HEK293 (cell line): ENCODE measurements around the gene KEL.

ENCODE experiments used
- CTCF ChIA-PET: fragments of 350-600 bp; formaldehyde crosslinking; extraction: SDS; loops from one replicate; lab custom pipeline; 2021; ENCODE audit warnings: antibody characterized with exemption; lab: Yijun Ruan, JAX
- POLR2A ChIA-PET: fragments of 300-600 bp; formaldehyde crosslinking; extraction: SDS; loops from one replicate; lab custom pipeline; 2020; ENCODE audit warnings: antibody characterized with exemption, inconsistent platforms; lab: Yijun Ruan, JAX
- H3K27ac ChIP-seq: fragments of 200-500 bp; sonication (Bioruptor generic); 2 replicates; pipeline ENCODE4 v1.5.1; 2014; ENCODE audit warnings: low read depth, low read length, control low read depth, inconsistent platforms; ENCODE audit errors: extremely low read depth
- H3K36me3 ChIP-seq, 2 experiments: fragments of 200-500 bp in 1 of 2; sonication (Bioruptor generic) in 1 of 2; 1 replicate in 1 of 2; 2 replicates in 1 of 2; pipeline ENCODE4 v1.5.1; 2014 to 2017; ENCODE audit warnings: inconsistent platforms in 2 of 2, low read length in 2 of 2; ENCODE audit not compliant: control insufficient read depth in 2 of 2, insufficient read depth in 1 of 2
- H3K4me1 ChIP-seq: fragments of 200-500 bp; sonication (Bioruptor generic); 2 replicates; pipeline ENCODE4 v1.5.1; 2014; ENCODE audit warnings: mild to moderate bottlenecking, low read length, inconsistent platforms; ENCODE audit not compliant: control insufficient read depth, insufficient read depth
- H3K4me3 ChIP-seq: 2 replicates; pipeline ENCODE4 v1.5.1; 2011; ENCODE audit warnings: low read depth, mild to moderate bottlenecking, control low read depth, low read length, moderate library complexity
- H3K9me3 ChIP-seq: fragments of 200-500 bp; sonication (Bioruptor generic); 2 replicates; pipeline ENCODE4 v1.5.1; 2014; ENCODE audit warnings: low read depth, low read length, inconsistent platforms; ENCODE audit not compliant: control insufficient read depth, insufficient read depth
- BCL11A ChIP-seq: fragments of 450-650 bp; formaldehyde crosslinking; IDR thresholded peaks from 2 replicates; pipeline ENCODE4 v1.5.1; 2016; ENCODE audit warnings: low read depth, missing biosample characterization, missing genetic modification characterization
- FEZF1 ChIP-seq: fragments of 450-650 bp; formaldehyde crosslinking; IDR thresholded peaks from 2 replicates; pipeline ENCODE4 v1.5.1; 2016; ENCODE audit warnings: missing biosample characterization, missing genetic modification characterization
- GLI4 ChIP-seq: fragments of 450-650 bp; formaldehyde crosslinking; IDR thresholded peaks from 2 replicates; pipeline ENCODE4 v1.5.1; 2016; ENCODE audit warnings: missing biosample characterization, missing genetic modification characterization
- KLF1 ChIP-seq: fragments of 450-650 bp; formaldehyde crosslinking; IDR thresholded peaks from 2 replicates; pipeline ENCODE4 v1.5.1; 2016; ENCODE audit warnings: missing biosample characterization, missing genetic modification characterization
- KLF10 ChIP-seq: fragments of 450-650 bp; IDR thresholded peaks from 2 replicates; pipeline ENCODE4 v1.5.1; 2018; ENCODE audit warnings: missing biosample characterization, mild to moderate bottlenecking, missing genetic modification characterization
- KLF16 ChIP-seq: fragments of 450-650 bp; formaldehyde crosslinking; IDR thresholded peaks from 2 replicates; pipeline ENCODE4 v1.5.1; 2017; ENCODE audit warnings: missing biosample characterization, missing genetic modification characterization
- SCRT1 ChIP-seq: fragments of 450-650 bp; formaldehyde crosslinking; IDR thresholded peaks from 2 replicates; pipeline ENCODE4 v1.5.1; 2016; ENCODE audit warnings: missing biosample characterization, missing genetic modification characterization, borderline replicate concordance
- TCF7L2 ChIP-seq: IDR thresholded peaks from 2 replicates; pipeline ENCODE4 v1.6.1; 2011; ENCODE audit warnings: low read depth, mild to moderate bottlenecking, inconsistent platforms, low read length, moderate library complexity, borderline replicate concordance
- ZEB2 ChIP-seq: fragments of 450-650 bp; formaldehyde crosslinking; IDR thresholded peaks from 2 replicates; pipeline ENCODE4 v1.5.1; 2016; ENCODE audit warnings: missing biosample characterization, missing genetic modification characterization
- ZNF133 ChIP-seq: fragments of 450-650 bp; formaldehyde crosslinking; IDR thresholded peaks from 2 replicates; pipeline ENCODE4 v1.5.1; 2016; ENCODE audit warnings: missing biosample characterization, missing genetic modification characterization
- ZNF16 ChIP-seq: fragments of 450-650 bp; formaldehyde crosslinking; IDR thresholded peaks from 2 replicates; pipeline ENCODE4 v1.5.1; 2016; ENCODE audit warnings: low read depth, missing biosample characterization, missing genetic modification characterization
- ZNF311 ChIP-seq: fragments of 450-650 bp; formaldehyde crosslinking; IDR thresholded peaks from 2 replicates; pipeline ENCODE4 v1.5.1; 2017; ENCODE audit warnings: missing biosample characterization, missing genetic modification characterization, borderline replicate concordance
- ZNF37A ChIP-seq: fragments of 450-650 bp; IDR thresholded peaks from 2 replicates; pipeline ENCODE4 v1.5.1; 2018; ENCODE audit warnings: missing biosample characterization, missing genetic modification characterization
- ZNF501 ChIP-seq: fragments of 450-650 bp; formaldehyde crosslinking; IDR thresholded peaks from 2 replicates; pipeline ENCODE4 v1.5.1; 2016; ENCODE audit warnings: missing biosample characterization, missing genetic modification characterization
- ZNF521 ChIP-seq: fragments of 450-650 bp; formaldehyde crosslinking; IDR thresholded peaks from 2 replicates; pipeline ENCODE4 v1.5.1; 2017; ENCODE audit warnings: missing biosample characterization, mild to moderate bottlenecking, missing genetic modification characterization
- ZNF600 ChIP-seq: fragments of 450-650 bp; formaldehyde crosslinking; IDR thresholded peaks from 2 replicates; pipeline ENCODE4 v1.5.1; 2016; ENCODE audit warnings: missing biosample characterization, missing genetic modification characterization
- ZNF654 ChIP-seq: fragments of 450-650 bp; formaldehyde crosslinking; IDR thresholded peaks from 2 replicates; pipeline ENCODE4 v1.5.1; 2016; ENCODE audit warnings: low read depth, missing biosample characterization, missing genetic modification characterization
- ZNF747 ChIP-seq: fragments of 450-650 bp; formaldehyde crosslinking; IDR thresholded peaks from 2 replicates; pipeline ENCODE4 v1.5.1; 2016; ENCODE audit warnings: missing biosample characterization, missing genetic modification characterization
- ZNF776 ChIP-seq: fragments of 450-650 bp; formaldehyde crosslinking; IDR thresholded peaks from 2 replicates; pipeline ENCODE4 v1.5.0; 2017; ENCODE audit warnings: missing biosample characterization, missing genetic modification characterization, borderline replicate concordance
- ZNF792 ChIP-seq: fragments of 450-650 bp; formaldehyde crosslinking; IDR thresholded peaks from 2 replicates; pipeline ENCODE4 v1.5.1; 2016; ENCODE audit warnings: missing biosample characterization, missing genetic modification characterization
- ZSCAN16 ChIP-seq: fragments of 450-650 bp; formaldehyde crosslinking; IDR thresholded peaks from 2 replicates; pipeline ENCODE4 v1.5.1; 2016; ENCODE audit warnings: missing biosample characterization, missing genetic modification characterization
- ZSCAN23 ChIP-seq: fragments of 450-650 bp; formaldehyde crosslinking; IDR thresholded peaks from 2 replicates; pipeline ENCODE4 v1.5.1; 2016; ENCODE audit warnings: missing biosample characterization, missing genetic modification characterization
- TF ChIP-seq, protein P1 (sequence below): fragments of 450-650 bp; formaldehyde crosslinking; IDR thresholded peaks from 2 replicates; pipeline ENCODE4 v1.5.1; 2016; ENCODE audit warnings: missing biosample characterization, missing genetic modification characterization, low read depth
- TF ChIP-seq, protein P2 (sequence below): fragments of 450-650 bp; formaldehyde crosslinking; IDR thresholded peaks from 2 replicates; pipeline ENCODE4 v1.5.1; 2017; ENCODE audit warnings: missing biosample characterization, missing genetic modification characterization
- TF ChIP-seq, protein P3 (sequence below): fragments of 450-650 bp; formaldehyde crosslinking; IDR thresholded peaks from 2 replicates; pipeline ENCODE4 v1.5.1; 2016; ENCODE audit warnings: missing biosample characterization, missing genetic modification characterization
- TF ChIP-seq, protein P4 (sequence below): fragments of 450-650 bp; formaldehyde crosslinking; IDR thresholded peaks from 2 replicates; pipeline ENCODE4 v1.5.1; 2016; ENCODE audit warnings: missing biosample characterization, missing genetic modification characterization
- TF ChIP-seq, protein P5 (sequence below): fragments of 450-650 bp; formaldehyde crosslinking; IDR thresholded peaks from 2 replicates; pipeline ENCODE4 v1.5.1; 2016; ENCODE audit warnings: missing biosample characterization, missing genetic modification characterization
- TF ChIP-seq, protein P6 (sequence below): fragments of 450-650 bp; formaldehyde crosslinking; IDR thresholded peaks from 2 replicates; pipeline ENCODE4 v1.5.1; 2017; ENCODE audit warnings: missing biosample characterization, missing genetic modification characterization

The KEL gene

DNA sequence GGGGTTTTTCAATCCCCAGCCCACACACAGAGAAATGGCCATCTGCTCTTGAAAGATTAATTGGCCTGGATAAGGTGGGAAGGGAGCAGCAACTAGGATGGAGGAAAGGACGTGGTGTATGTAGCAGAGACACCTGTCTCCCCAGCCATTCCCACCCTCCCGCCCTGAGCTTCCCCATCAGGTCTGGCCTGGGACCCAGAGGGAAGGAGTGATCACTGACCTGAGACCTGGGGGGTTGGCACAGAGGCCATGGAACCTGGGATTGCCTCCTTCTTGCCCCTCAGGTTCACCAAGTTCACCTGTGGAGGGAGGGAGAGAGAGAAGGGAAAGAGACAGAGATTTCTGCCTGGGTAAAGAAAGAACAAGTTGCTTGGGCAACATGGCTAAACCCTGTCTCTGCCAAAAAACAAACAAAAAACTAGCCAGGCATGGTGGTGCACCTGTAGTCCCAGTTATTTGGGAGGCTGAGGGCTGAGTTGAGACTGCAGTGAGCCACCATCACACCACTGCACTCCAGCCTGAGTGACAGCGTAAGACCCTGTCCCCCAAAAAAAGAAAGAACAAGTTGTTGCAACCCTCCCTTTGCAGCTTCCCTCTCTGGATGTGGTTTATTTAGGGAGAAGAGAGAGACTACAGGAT is 65.3 kb downstream of the KEL start (continued):
- TF ChIP-seq SCRT1 (tag by site-specific recombination) (no peak), ZNF521 (no peak), ZNF600 (tag by site-specific recombination) (no peak), ZNF792 (tag by site-specific recombination) (no peak), KLF10 (tag by site-specific recombination) (no peak), BCL11A (tag by site-specific recombination) (no peak), ZSCAN16 (tag by site-specific recombination) (no peak), ZNF776 (tag by site-specific recombination) (no peak), ZNF747 (tag by site-specific recombination) (no peak)
- TF ChIP-seq, protein P1, sequence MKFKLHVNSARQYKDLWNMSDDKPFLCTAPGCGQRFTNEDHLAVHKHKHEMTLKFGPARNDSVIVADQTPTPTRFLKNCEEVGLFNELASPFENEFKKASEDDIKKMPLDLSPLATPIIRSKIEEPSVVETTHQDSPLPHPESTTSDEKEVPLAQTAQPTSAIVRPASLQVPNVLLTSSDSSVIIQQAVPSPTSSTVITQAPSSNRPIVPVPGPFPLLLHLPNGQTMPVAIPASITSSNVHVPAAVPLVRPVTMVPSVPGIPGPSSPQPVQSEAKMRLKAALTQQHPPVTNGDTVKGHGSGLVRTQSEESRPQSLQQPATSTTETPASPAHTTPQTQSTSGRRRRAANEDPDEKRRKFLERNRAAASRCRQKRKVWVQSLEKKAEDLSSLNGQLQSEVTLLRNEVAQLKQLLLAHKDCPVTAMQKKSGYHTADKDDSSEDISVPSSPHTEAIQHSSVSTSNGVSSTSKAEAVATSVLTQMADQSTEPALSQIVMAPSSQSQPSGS (tag by site-specific recombination): no peak
- TF ChIP-seq, protein P2, sequence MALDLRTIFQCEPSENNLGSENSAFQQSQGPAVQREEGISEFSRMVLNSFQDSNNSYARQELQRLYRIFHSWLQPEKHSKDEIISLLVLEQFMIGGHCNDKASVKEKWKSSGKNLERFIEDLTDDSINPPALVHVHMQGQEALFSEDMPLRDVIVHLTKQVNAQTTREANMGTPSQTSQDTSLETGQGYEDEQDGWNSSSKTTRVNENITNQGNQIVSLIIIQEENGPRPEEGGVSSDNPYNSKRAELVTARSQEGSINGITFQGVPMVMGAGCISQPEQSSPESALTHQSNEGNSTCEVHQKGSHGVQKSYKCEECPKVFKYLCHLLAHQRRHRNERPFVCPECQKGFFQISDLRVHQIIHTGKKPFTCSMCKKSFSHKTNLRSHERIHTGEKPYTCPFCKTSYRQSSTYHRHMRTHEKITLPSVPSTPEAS (tag by site-specific recombination): no peak
- TF ChIP-seq, protein P3, sequence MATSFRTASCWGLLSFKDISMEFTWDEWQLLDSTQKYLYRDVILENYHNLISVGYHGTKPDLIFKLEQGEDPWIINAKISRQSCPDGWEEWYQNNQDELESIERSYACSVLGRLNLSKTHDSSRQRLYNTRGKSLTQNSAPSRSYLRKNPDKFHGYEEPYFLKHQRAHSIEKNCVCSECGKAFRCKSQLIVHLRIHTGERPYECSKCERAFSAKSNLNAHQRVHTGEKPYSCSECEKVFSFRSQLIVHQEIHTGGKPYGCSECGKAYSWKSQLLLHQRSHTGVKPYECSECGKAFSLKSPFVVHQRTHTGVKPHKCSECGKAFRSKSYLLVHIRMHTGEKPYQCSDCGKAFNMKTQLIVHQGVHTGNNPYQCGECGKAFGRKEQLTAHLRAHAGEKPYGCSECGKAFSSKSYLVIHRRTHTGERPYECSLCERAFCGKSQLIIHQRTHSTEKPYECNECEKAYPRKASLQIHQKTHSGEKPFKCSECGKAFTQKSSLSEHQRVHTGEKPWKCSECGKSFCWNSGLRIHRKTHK (tag by site-specific recombination): no peak

DNA sequence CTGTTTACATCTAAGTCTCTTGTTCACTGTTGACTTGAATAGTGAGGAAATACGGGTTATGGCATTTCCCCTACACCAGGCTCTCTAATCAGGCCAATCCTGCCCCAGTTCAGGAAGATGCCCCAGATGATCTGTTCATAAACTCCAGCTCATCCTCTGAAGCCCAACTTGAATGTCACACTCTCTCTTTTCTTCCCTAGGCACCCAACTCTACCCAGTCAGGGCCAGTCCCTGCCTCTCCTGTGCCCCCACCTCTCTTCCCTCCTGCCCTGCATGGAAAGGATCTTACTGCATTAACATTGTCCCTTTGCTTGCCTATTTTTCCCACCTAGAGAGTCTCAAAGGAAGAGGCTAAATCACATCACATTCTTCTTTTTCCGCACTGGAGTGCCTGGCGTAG is 66.0 kb downstream of the KEL start:
- ChIA-PET POLR2A (no interaction called here), CTCF (interaction anchor here (0.9 kb wide), 1 partner anchor 23 kb away, joined by 4 read pairs; no protein-coding TSS in a partner anchor)
- no peaks in the 10 kb centered on the region for H3K4me1 ChIP-seq
- H3K9me3 ChIP-seq: no peaks in the 10 kb centered on the region
- no peaks in the 10 kb centered on the region for H3K36me3 ChIP-seq
- no peak overlapping the region for H3K4me3 ChIP-seq
- TF ChIP-seq ZNF133: no peak
- TF ChIP-seq, protein P4, sequence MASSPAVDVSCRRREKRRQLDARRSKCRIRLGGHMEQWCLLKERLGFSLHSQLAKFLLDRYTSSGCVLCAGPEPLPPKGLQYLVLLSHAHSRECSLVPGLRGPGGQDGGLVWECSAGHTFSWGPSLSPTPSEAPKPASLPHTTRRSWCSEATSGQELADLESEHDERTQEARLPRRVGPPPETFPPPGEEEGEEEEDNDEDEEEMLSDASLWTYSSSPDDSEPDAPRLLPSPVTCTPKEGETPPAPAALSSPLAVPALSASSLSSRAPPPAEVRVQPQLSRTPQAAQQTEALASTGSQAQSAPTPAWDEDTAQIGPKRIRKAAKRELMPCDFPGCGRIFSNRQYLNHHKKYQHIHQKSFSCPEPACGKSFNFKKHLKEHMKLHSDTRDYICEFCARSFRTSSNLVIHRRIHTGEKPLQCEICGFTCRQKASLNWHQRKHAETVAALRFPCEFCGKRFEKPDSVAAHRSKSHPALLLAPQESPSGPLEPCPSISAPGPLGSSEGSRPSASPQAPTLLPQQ: no peak
- TF ChIP-seq KLF1: no peak
- no peak for TF ChIP-seq ZNF654 (tag by site-specific recombination)
- no peak for TF ChIP-seq ZNF37A
- no peak for TF ChIP-seq KLF16
- no peak for TF ChIP-seq ZNF16 (tag by site-specific recombination)
- TF ChIP-seq FEZF1 (tag by site-specific recombination): no peak
- TF ChIP-seq ZNF501: no peak
- TF ChIP-seq ZNF311 (tag by site-specific recombination): no peak
- no peak for TF ChIP-seq ZSCAN23 (tag by site-specific recombination)
- TF ChIP-seq TCF7L2: no peak
- TF ChIP-seq GLI4: no peak
- TF ChIP-seq, protein P5, sequence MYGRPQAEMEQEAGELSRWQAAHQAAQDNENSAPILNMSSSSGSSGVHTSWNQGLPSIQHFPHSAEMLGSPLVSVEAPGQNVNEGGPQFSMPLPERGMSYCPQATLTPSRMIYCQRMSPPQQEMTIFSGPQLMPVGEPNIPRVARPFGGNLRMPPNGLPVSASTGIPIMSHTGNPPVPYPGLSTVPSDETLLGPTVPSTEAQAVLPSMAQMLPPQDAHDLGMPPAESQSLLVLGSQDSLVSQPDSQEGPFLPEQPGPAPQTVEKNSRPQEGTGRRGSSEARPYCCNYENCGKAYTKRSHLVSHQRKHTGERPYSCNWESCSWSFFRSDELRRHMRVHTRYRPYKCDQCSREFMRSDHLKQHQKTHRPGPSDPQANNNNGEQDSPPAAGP (tag by site-specific recombination): no peak
- TF ChIP-seq, protein P6, sequence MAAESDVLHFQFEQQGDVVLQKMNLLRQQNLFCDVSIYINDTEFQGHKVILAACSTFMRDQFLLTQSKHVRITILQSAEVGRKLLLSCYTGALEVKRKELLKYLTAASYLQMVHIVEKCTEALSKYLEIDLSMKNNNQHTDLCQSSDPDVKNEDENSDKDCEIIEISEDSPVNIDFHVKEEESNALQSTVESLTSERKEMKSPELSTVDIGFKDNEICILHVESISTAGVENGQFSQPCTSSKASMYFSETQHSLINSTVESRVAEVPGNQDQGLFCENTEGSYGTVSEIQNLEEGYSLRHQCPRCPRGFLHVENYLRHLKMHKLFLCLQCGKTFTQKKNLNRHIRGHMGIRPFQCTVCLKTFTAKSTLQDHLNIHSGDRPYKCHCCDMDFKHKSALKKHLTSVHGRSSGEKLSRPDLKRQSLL (tag by site-specific recombination): no peak
- TF ChIP-seq ZEB2: no peak
- no peak overlapping the region for H3K27ac ChIP-seq
